GM12892 (cell line): ENCODE measurements around the gene TBXAS1.

Experiments used
- DNase-seq: peaks from one replicate; pipeline ENCODE4 v3.0.0; 2011; ENCODE audit not compliant: insufficient read length
- FAIRE-seq: peaks from 2 replicates; lab custom pipeline; 2011; peaks lifted over from hg19 to GRCh38; lab: Jason Lieb, UNC
- POLR2A ChIP-seq: IDR thresholded peaks from 2 replicates; pipeline ENCODE4 v1.6.1; 2011; ENCODE audit warnings: low read depth, low read length, control low read depth
- POLR2AphosphoS5 ChIP-seq: IDR thresholded peaks from 2 replicates; pipeline ENCODE4 v1.6.1; 2011; ENCODE audit warnings: low read depth, low read length, control low read depth
- TAF1 ChIP-seq: IDR thresholded peaks from 2 replicates; pipeline ENCODE4 v1.6.1; 2011; ENCODE audit warnings: low read depth, mild to moderate bottlenecking, control low read depth, low read length, borderline replicate concordance

Gene TBXAS1

GRCh38 chr7:139860090-139860775, 31.2 kb downstream of the TBXAS1 start:
- FAIRE-seq (no peak), DNase-seq (no peak)
- TF ChIP-seq POLR2A (no peak), POLR2AphosphoS5 (no peak), TAF1 (no peak)

GRCh38 chr7:139861803-139862202, 32.7 kb downstream of the TBXAS1 start:
- TF ChIP-seq TAF1 (no peak), POLR2A (no peak), POLR2AphosphoS5 (no peak)
- no peak for DNase-seq

GRCh38 chr7:139866047-139866837, 37.2 kb downstream of the TBXAS1 start:
- no peak for FAIRE-seq
- TF ChIP-seq POLR2A: no peak
- no peak for TF ChIP-seq POLR2AphosphoS5
- TF ChIP-seq TAF1: no peak
- DNase-seq: no peak

More at GRCh38 chr7:139861803-139862202, 32.7 kb downstream of the TBXAS1 start:
- FAIRE-seq: no peak

DNA sequence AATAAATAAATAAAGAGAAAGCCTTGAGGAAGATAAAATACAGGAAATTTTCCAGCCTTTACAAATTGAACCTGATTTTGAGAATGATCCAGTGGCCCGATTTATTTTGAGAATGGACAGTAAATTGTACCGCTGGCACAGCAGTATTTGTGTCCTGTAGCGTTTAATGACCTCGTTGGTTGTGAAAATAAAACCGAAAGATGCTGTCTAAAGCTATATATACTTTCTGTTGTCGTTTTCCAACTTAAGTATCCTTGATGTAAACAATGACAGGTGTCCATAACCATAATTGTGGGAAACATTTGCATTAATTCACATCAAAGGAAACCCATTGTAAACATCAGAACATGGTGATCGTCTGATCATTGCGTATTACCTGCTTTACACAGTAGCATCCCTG, 38.8 kb downstream of the TBXAS1 start:
- no peak for DNase-seq
- TF ChIP-seq POLR2AphosphoS5 (no peak), POLR2A (no peak), TAF1 (no peak)
- FAIRE-seq: no peak

DNA sequence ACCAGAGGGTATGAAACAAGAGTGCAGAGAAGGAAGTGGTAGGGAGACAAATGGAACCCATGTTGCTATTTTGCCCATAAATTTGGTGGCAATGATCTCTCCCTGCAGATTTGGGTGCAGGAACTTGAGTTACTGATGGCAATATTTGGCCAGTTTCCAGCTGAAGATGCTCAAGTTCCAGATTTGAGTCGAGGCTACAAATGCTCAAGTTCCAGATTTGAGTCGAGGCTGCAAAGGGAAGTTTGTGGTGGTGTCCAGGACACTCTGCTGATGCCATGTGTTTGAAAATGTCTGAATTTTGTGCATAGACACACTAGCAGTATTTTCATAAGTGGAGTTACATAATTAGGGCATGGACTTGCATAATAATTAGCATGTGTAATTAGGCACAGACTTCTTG, 40.8 kb downstream of the TBXAS1 start:
- no peak for TF ChIP-seq TAF1
- no peak for TF ChIP-seq POLR2A
- no peak for TF ChIP-seq POLR2AphosphoS5
- DNase-seq (no peak), FAIRE-seq (peak; percentile 30)

- TF ChIP-seq POLR2A (no peak), TAF1 (no peak), POLR2AphosphoS5 (no peak)
- FAIRE-seq (no peak), DNase-seq (no peak)
Observed at GRCh38 chr7:139870380-139870779, 41.3 kb downstream of the TBXAS1 start.

- DNase-seq: no peak
- FAIRE-seq: no peak
- TF ChIP-seq POLR2A: no peak
- no peak for TF ChIP-seq POLR2AphosphoS5
- no peak for TF ChIP-seq TAF1
Observed at GRCh38 chr7:139871331-139871730, 42.3 kb downstream of the TBXAS1 start.

DNA sequence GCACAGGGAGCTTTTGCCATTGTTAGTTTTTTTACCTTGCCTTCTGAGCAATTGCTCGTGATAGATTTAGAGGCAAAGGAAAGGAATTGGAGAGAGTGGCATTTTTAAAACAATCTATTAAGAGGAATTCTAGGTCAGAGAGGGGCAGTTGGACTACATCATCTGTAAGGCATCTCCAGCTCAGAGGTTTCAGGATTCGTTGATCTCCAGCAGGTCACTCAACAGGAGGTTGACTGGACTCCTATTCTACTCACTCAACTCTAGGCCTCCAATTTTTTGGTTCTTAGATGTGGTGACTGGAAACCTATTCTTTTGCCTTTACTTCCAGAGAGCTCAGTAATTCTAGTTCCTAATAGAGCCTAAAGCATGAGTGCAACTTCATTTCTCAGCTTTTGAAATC, 42.8 kb downstream of the TBXAS1 start:
- DNase-seq (no peak), FAIRE-seq (no peak)
- TF ChIP-seq TAF1: no peak
- no peak for TF ChIP-seq POLR2AphosphoS5
- no peak for TF ChIP-seq POLR2A

DNA sequence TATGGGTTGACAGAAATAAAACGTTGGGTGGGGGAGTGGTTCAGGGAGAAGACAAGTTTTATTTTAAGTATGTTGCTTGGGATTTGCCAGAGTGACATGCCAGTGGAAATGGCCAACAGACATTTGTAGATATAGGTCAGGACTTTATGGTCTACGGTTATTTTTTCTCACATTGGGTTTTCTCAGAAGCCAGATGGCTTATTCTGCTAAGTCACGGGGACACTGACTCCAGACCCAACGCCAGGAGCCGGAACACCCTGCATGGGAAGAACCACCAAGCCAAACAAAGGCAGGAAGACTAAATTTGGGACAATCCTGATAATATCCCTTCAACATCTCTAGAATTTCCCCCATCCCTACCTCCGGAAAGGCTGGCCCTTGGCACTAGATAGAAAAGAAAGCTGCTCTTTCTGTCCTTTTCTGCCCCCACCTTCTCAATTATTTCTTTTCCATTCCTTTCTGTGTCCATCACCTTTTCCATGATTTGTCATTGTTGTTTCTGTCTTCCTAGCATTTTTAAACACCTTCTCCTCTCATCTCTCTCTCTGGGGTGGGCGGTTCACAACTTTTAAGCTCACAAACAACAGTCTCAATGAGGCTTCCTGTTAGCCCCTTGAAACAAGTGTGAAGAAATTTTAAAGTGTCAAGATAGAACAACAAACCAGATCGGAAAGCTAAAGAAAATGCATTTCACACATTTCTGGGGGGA, 44.7 kb downstream of the TBXAS1 start:
- FAIRE-seq: no peak
- no peak for DNase-seq
- TF ChIP-seq POLR2A (no peak), POLR2AphosphoS5 (no peak), TAF1 (no peak)

DNA sequence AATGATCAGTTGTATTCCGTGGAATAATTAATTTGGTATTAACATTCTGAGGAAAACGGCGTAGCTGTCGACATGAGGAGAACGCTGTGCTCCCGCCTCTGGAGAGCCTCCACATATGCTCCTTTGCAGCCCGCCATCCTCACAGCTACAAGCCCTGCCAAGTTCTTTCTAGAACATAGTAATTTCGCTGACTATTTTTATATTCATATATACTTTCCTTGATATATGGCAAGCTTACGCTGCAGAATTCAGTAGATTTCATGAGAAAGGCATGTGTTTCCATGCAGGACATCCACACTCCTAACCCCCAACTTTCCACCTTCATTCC, 45.2 kb downstream of the TBXAS1 start:
- FAIRE-seq (no peak), DNase-seq (no peak)
- TF ChIP-seq TAF1 (no peak), POLR2AphosphoS5 (no peak), POLR2A (no peak)

GRCh38 chr7:139875821-139876241, 46.8 kb downstream of the TBXAS1 start:
- TF ChIP-seq POLR2A (no peak), POLR2AphosphoS5 (no peak), TAF1 (no peak)
- DNase-seq (no peak), FAIRE-seq (no peak)
